OCI-LY7 (cell line): ENCODE measurements around the gene KBTBD8. TPM values are rescaled to one million over a fixed set of nuclear protein-coding genes. Genes with fewer than 3 reads are reported as not detected.

ENCODE experiments used
- BruUV-seq: library from RNA; stranded (reverse); fragments of 400-500 nt; replicated peaks from 2 replicates; lab custom pipeline; 2021; lab: Mats Ljungman, UMichigan
- CTCF ChIA-PET: fragments of 300-600 bp; sonication (Branson Sonifier 250); formaldehyde crosslinking; loops from one replicate; lab custom pipeline; 2022; ENCODE audit warnings: antibody characterized with exemption; ENCODE audit not compliant: unreplicated experiment; lab: Charles Lee
- POLR2A ChIA-PET: fragments of 300-600 bp; sonication (Branson Sonifier 250); formaldehyde crosslinking; loops from one replicate; lab custom pipeline; 2022; ENCODE audit warnings: antibody characterized with exemption; lab: Charles Lee
- DNase-seq: peaks from one replicate; pipeline ENCODE4 v3.0.0-alpha.2; 2015; ENCODE audit warnings: low spot score
- H2AFZ ChIP-seq: fragments of 200-600 bp; sonication (generic), shearing (Covaris generic); 2 replicates; pipeline ENCODE4 v1.6.1; 2014; ENCODE audit warnings: mild to moderate bottlenecking, antibody characterized with exemption, low read length, moderate library complexity
- H3K27ac ChIP-seq: fragments of 200-600 bp; sonication (generic); 2 replicates; pipeline ENCODE4 v1.5.1; 2014; ENCODE audit warnings: mixed run types, low read depth, mild to moderate bottlenecking, moderate library complexity, low read length, inconsistent platforms; ENCODE audit not compliant: poor library complexity, severe bottlenecking
- H3K36me3 ChIP-seq: fragments of 200-600 bp; sonication (generic); 2 replicates; pipeline ENCODE4 v1.6.1; 2014; ENCODE audit warnings: mild to moderate bottlenecking, antibody characterized with exemption, low read length, moderate library complexity, mixed read lengths; ENCODE audit not compliant: insufficient read depth
- H3K4me1 ChIP-seq: fragments of 200-600 bp; sonication (generic); 2 replicates; pipeline ENCODE4 v1.5.1; 2014; ENCODE audit warnings: mild to moderate bottlenecking, low read length; ENCODE audit not compliant: insufficient read depth, poor library complexity, severe bottlenecking
- H3K4me2 ChIP-seq: fragments of 200-600 bp; sonication (generic); 2 replicates; pipeline ENCODE4 v1.6.1; 2014; ENCODE audit warnings: mild to moderate bottlenecking, low read length
- H3K4me3 ChIP-seq: fragments of 200-600 bp; sonication (generic); 2 replicates; pipeline ENCODE4 v1.5.1; 2014; ENCODE audit warnings: mild to moderate bottlenecking, low read depth, low read length; ENCODE audit not compliant: poor library complexity, severe bottlenecking
- H3K79me2 ChIP-seq: fragments of 200-600 bp; sonication (generic); 2 replicates; pipeline ENCODE4 v1.6.1; 2016; ENCODE audit warnings: low read depth, mild to moderate bottlenecking, low read length, moderate library complexity, mixed read lengths; ENCODE audit not compliant: insufficient read depth
- H3K9me2 ChIP-seq: fragments of 200-600 bp; sonication (generic); 2 replicates; pipeline ENCODE4 v1.6.1; 2016; ENCODE audit warnings: mild to moderate bottlenecking, low read length, mixed read lengths; ENCODE audit not compliant: insufficient read depth
- H3K9me3 ChIP-seq: fragments of 200-600 bp; sonication (generic); 2 replicates; pipeline ENCODE4 v1.6.1; 2014; ENCODE audit warnings: mild to moderate bottlenecking, mixed run types, low read length, mixed read lengths
- H4K20me1 ChIP-seq: fragments of 200-600 bp; sonication (generic); 2 replicates; pipeline ENCODE4 v1.6.1; 2014; ENCODE audit warnings: mild to moderate bottlenecking, antibody characterized with exemption, low read length, moderate library complexity, mixed read lengths; ENCODE audit not compliant: insufficient read depth
- CTCF ChIP-seq: fragments of 200-600 bp; sonication (generic); conservative IDR thresholded peaks from 2 replicates; pipeline ENCODE4 v1.5.1; 2014; ENCODE audit warnings: mild to moderate bottlenecking, antibody characterized with exemption, low read length, moderate library complexity, mixed read lengths
- EZH2phosphoT487 ChIP-seq: fragments of 200-600 bp; sonication (generic); IDR thresholded peaks from 2 replicates; pipeline ENCODE4 v1.6.1; 2018; ENCODE audit warnings: low read depth, borderline replicate concordance, mild to moderate bottlenecking, mixed run types, antibody characterized with exemption, low read length, moderate library complexity, mixed read lengths
- intact Hi-C: fragments of 100-400 bp; cut with micrococcal nuclease; formaldehyde crosslinking; loops from one replicate; pipeline ENCODE4 v1.10.0; 2022; ENCODE audit not compliant: unreplicated experiment
- total RNA-seq, 2 experiments: library from RNA; depleted of rRNA in 1 of 2; stranded (reverse); fragments of >200 nt in 1 of 2; shearing (Covaris generic) in 1 of 2; gene quantifications; 2 replicates each; pipeline ENCODE4 v1.2.3, GENCODE V29; 2014 to 2022

KBTBD8 gene
- total RNA-seq, 2 experiments from 2014 or later, result 16.4 to 24.8 TPM

- peaks cover 54% of the 10 kb centered on the region for H3K4me1 ChIP-seq
- no peaks in the 10 kb centered on the region for H4K20me1 ChIP-seq
- peaks cover 19% of the 10 kb centered on the region for H3K36me3 ChIP-seq
- TSS peak; percentile 85 for BruUV-seq
- ChIA-PET POLR2A (interaction anchor here (0.7 to 6.4 kb wide), 27 partner anchors 10 to 1005 kb away, joined by 3 to 115 read pairs (median 5); partner anchors contain the start of gene KBTBD8), CTCF (interaction anchor here (0.6 to 1.4 kb wide), 6 partner anchors 19 to 413 kb away, joined by 3 to 5 read pairs (median 3); partner anchors contain the start of gene KBTBD8)
- H3K27ac ChIP-seq, result peak overlapping the region; percentile 100
- intact Hi-C loops, result loop anchor here (1.0 to 10.0 kb wide), 4 partner anchors 29 to 641 kb away; partner anchors contain the start of gene SUCLG2
- peak overlapping the region; percentile 70 for H3K4me2 ChIP-seq
- TF ChIP-seq EZH2phosphoT487, result no peak
- TF ChIP-seq CTCF, result peak; percentile 32; the same call in 1 of the 2 replicates
- H3K79me2 ChIP-seq, result no peaks in the 10 kb centered on the region
- H3K9me2 ChIP-seq, result no peaks in the 10 kb centered on the region
- DNase-seq, result peak; percentile 69
- H2AFZ ChIP-seq, result peak overlapping the region; percentile 88
- peaks cover 19% of the 10 kb centered on the region for H3K9me3 ChIP-seq
- H3K4me3 ChIP-seq, result peak overlapping the region; percentile 10
These were observed 47.8 kb downstream of the KBTBD8 start for GRCh38 chr3:67045711-67046465.

- peaks cover 20% of the 10 kb centered on the region for H3K9me3 ChIP-seq
- no TSS peak for BruUV-seq
- H3K4me2 ChIP-seq, result peak overlapping the region; percentile 70
- H3K27ac ChIP-seq, result peak overlapping the region; percentile 100
- no peaks in the 10 kb centered on the region for H3K79me2 ChIP-seq
- POLR2A ChIA-PET, result interaction anchor here (1.0 to 6.4 kb wide), 17 partner anchors 11 to 604 kb away, joined by 3 to 115 read pairs (median 8); partner anchors contain the start of gene KBTBD8
- peak overlapping the region; percentile 58 for H3K4me3 ChIP-seq
- intact Hi-C loops, result loop anchor here (5.0 to 10.0 kb wide), 3 partner anchors 550 to 640 kb away; partner anchors contain the start of gene SUCLG2
- H3K4me1 ChIP-seq, result peaks cover 54% of the 10 kb centered on the region
- DNase-seq, result no peak
- H2AFZ ChIP-seq, result peak overlapping the region; percentile 88; the same call in 1 of the 2 replicates
- no peaks in the 10 kb centered on the region for H4K20me1 ChIP-seq
- CTCF ChIA-PET, result interaction anchor here (0.7 to 1.3 kb wide), 5 partner anchors 16 to 75 kb away, joined by 3 to 4 read pairs (median 4); no protein-coding TSS in a partner anchor
- no peaks in the 10 kb centered on the region for H3K9me2 ChIP-seq
- peaks cover 19% of the 10 kb centered on the region for H3K36me3 ChIP-seq
- no peak for TF ChIP-seq EZH2phosphoT487
- no peak for TF ChIP-seq CTCF
These were observed 48.9 kb downstream of the KBTBD8 start for GRCh38 chr3:67047051-67047450.
